Caki2 (cell line): ENCODE measurements around the gene AGMAT. TPM values are rescaled to one million over a fixed set of nuclear protein-coding genes. Genes with fewer than 3 reads are reported as not detected.
A peak's percentile ranks its signal among the peaks of the same experiment; 100 is the strongest.

Experiments
- DNase-seq: peaks from one replicate; pipeline ENCODE4 v3.0.0-alpha.2; 2015; ENCODE audit warnings: low read depth
- in situ Hi-C: cut with HindIII; loops from 2 replicates; pipeline ENCODE4 v1.10.0; 2016; ENCODE audit warnings: low sequenced_read_pairs, low pct_unique_long_range_greater_than_20kb, mixed read lengths
- total RNA-seq: library from RNA; depleted of rRNA; stranded (reverse); fragments of >200 nt; shearing (Covaris generic); gene quantifications from 2 replicates; pipeline ENCODE4 v1.2.3, GENCODE V29; 2014; ENCODE audit warnings: low replicate concordance

The AGMAT gene
- total RNA-seq, 1 experiment from 2014 or later, result 0.10 TPM

GRCh38 chr1:15575549-15576150 is 9.2 kb downstream of the AGMAT start:
- in situ Hi-C loops, result no loop called here
- DNase-seq, result no peak

GRCh38 chr1:15574741-15575140 is 10.1 kb downstream of the AGMAT start:
- in situ Hi-C loops, result no loop called here
- peak; percentile 91 for DNase-seq

GRCh38 chr1:15573477-15573876 is 11.4 kb downstream of the AGMAT start:
- DNase-seq, result peak; percentile 22
- in situ Hi-C loops, result no loop called here

GRCh38 chr1:15571266-15571665 is 13.6 kb downstream of the AGMAT start:
- in situ Hi-C loops, result no loop called here
- DNase-seq, result no peak

- no peak for DNase-seq
These were observed 14.0 kb downstream of the AGMAT start for GRCh38 chr1:15570861-15571260.

GRCh38 chr1:15568387-15569073 is 16.3 kb downstream of the AGMAT start:
- no peak for DNase-seq
- in situ Hi-C loops, result no loop called here

More at GRCh38 chr1:15570861-15571260, 14.0 kb downstream of the AGMAT start:
- in situ Hi-C loops, result no loop called here

- in situ Hi-C loops, result no loop called here
- DNase-seq, result no peak
These were observed 25.6 kb downstream of the AGMAT start for GRCh38 chr1:15559189-15559810.

- in situ Hi-C loops, result no loop called here
These were observed 26.3 kb downstream of the AGMAT start for GRCh38 chr1:15558516-15558915.

GRCh38 chr1:15557594-15557993 is 27.3 kb downstream of the AGMAT start:
- no peak for DNase-seq
- in situ Hi-C loops, result no loop called here

More at GRCh38 chr1:15558516-15558915, 26.3 kb downstream of the AGMAT start:
- no peak for DNase-seq

- in situ Hi-C loops, result no loop called here
These were observed 27.8 kb downstream of the AGMAT start for GRCh38 chr1:15557008-15557407.

GRCh38 chr1:15550573-15550972 is 34.3 kb downstream of the AGMAT start:
- in situ Hi-C loops, result no loop called here
- DNase-seq, result no peak

More at GRCh38 chr1:15557008-15557407, 27.8 kb downstream of the AGMAT start:
- DNase-seq, result no peak

- in situ Hi-C loops, result no loop called here
- no peak for DNase-seq
These were observed 38.2 kb downstream of the AGMAT start for GRCh38 chr1:15546641-15547040.

GRCh38 chr1:15543589-15544568 is 41.0 kb downstream of the AGMAT start:
- in situ Hi-C loops, result no loop called here
- DNase-seq, result no peak

GRCh38 chr1:15543251-15543588 is 41.6 kb downstream of the AGMAT start:
- in situ Hi-C loops, result no loop called here
- DNase-seq, result no peak

- in situ Hi-C loops, result no loop called here
- no peak for DNase-seq
These were observed 42.2 kb downstream of the AGMAT start for GRCh38 chr1:15542388-15543250.

GRCh38 chr1:15541231-15541792 is 43.5 kb downstream of the AGMAT start:
- no peak for DNase-seq
- in situ Hi-C loops, result no loop called here

- in situ Hi-C loops, result no loop called here
- no peak for DNase-seq
These were observed 44.7 kb downstream of the AGMAT start for GRCh38 chr1:15540186-15540585.
